Mesothelial cell of epicardium (in vitro differentiated cells): Measurements from ENCODE around the gene TCTN1. TPM values are rescaled to one million over a fixed set of nuclear protein-coding genes. Genes with fewer than 3 reads are reported as not detected.

Experiments
- DNase-seq, 2 experiments: peaks; one replicate each; pipeline ENCODE4 v3.0.0; 2021; ENCODE audit warnings: low spot score in 2 of 2; ENCODE audit not compliant: unreplicated experiment in 2 of 2
- H3K27ac Mint-ChIP-seq: 2 replicates; pipeline ENCODE4 v1.8.0; 2021; ENCODE audit warnings: mixed read lengths
- H3K27me3 Mint-ChIP-seq: 2 replicates; pipeline ENCODE4 v1.8.0; 2021; ENCODE audit warnings: low read depth, mixed read lengths
- H3K36me3 Mint-ChIP-seq: 2 replicates; pipeline ENCODE4 v1.8.0; 2021; ENCODE audit warnings: mixed read lengths
- H3K4me1 Mint-ChIP-seq: 2 replicates; pipeline ENCODE4 v1.8.0; 2021; ENCODE audit warnings: mixed read lengths
- H3K4me3 Mint-ChIP-seq: 2 replicates; pipeline ENCODE4 v1.8.0; 2021; ENCODE audit warnings: mild to moderate bottlenecking, moderate library complexity, mixed read lengths
- H3K9me3 Mint-ChIP-seq: 2 replicates; pipeline ENCODE4 v1.8.0; 2021; ENCODE audit warnings: mixed read lengths
- total RNA-seq: library from RNA; stranded (reverse); gene quantifications from 3 replicates; pipeline ENCODE4 v1.2.1, GENCODE V29; 2021
- TF ChIP-seq, protein P1 (sequence below): fragments of 200-600 bp; sonication (generic); IDR thresholded peaks from one replicate; pipeline ENCODE4 v1.5.0; 2021; ENCODE audit warnings: antibody characterized with exemption; ENCODE audit not compliant: unreplicated experiment

TCTN1 gene
- total RNA-seq, 1 donor from 2014 or later = 63.4 TPM

DNA sequence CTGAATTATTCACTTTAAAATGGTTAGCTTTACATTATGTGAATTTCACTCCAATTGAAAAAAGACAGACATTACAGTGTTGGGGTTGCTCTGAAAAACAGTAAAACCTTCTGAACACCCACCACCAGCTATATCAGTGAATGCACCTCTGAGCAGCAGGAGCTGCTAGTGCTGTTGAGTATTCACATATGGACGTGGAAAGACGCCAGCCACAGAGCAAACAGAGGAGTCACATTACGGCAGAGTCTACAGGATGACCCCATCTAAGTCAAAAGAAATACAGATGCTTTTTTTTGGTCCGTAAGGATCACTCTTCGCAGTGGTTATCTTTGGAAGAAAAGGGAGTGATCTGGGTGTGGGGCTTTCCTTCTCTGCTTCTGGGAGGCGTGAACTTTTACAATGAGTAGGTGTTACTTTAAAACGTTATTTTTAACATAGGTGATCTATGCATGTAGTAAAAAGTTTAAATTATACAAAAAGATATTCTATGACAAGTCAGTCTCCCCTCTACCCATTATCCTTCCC is 70.4 kb downstream of the TCTN1 start:
- DNase-seq = no peak
- Mint-ChIP-seq H3K4me1 (peaks cover 4% of the 10 kb centered on the region), H3K4me3 (no peak overlapping the region), H3K27ac (no peak overlapping the region), H3K27me3 (peaks cover 24% of the 10 kb centered on the region), H3K9me3 (peaks cover 14% of the 10 kb centered on the region), H3K36me3 (peaks cover 11% of the 10 kb centered on the region)
- TF ChIP-seq, protein P1, sequence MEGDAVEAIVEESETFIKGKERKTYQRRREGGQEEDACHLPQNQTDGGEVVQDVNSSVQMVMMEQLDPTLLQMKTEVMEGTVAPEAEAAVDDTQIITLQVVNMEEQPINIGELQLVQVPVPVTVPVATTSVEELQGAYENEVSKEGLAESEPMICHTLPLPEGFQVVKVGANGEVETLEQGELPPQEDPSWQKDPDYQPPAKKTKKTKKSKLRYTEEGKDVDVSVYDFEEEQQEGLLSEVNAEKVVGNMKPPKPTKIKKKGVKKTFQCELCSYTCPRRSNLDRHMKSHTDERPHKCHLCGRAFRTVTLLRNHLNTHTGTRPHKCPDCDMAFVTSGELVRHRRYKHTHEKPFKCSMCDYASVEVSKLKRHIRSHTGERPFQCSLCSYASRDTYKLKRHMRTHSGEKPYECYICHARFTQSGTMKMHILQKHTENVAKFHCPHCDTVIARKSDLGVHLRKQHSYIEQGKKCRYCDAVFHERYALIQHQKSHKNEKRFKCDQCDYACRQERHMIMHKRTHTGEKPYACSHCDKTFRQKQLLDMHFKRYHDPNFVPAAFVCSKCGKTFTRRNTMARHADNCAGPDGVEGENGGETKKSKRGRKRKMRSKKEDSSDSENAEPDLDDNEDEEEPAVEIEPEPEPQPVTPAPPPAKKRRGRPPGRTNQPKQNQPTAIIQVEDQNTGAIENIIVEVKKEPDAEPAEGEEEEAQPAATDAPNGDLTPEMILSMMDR = no peak

DNA sequence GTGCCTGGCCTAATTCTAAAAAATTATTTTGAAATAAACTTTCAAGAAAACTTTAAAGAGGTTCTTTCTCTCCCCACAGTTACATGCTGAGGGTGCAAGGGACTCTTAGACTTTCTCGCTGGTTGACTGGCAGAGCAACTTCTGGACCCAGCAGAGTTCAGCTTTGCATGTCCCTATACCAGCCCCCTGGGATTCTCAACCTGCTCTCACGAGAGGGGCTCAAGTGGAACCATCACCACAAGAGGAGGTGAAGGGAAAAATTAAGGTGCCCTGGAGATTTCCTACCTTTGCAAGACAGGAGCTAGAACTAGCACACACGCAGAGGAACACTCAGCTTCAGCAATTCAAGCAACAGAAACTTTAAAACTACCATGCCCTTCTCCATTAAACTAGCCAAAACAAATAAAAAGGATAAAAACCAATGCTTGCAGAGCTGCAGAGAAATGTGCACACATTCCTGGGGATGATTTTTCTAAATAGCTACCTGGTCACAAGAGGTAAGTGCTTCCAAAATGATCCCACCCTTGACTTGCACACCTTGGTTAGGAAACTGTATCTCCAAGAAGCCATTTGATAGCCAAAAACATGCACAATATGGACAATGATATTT is 72.5 kb downstream of the TCTN1 start:
- Mint-ChIP-seq H3K27ac (no peak overlapping the region), H3K4me1 (peaks cover 12% of the 10 kb centered on the region), H3K27me3 (peaks cover 26% of the 10 kb centered on the region), H3K4me3 (no peak overlapping the region), H3K9me3 (peaks cover 14% of the 10 kb centered on the region), H3K36me3 (peaks cover 11% of the 10 kb centered on the region)
- no peak for DNase-seq
- TF ChIP-seq, protein P1 = no peak

DNA sequence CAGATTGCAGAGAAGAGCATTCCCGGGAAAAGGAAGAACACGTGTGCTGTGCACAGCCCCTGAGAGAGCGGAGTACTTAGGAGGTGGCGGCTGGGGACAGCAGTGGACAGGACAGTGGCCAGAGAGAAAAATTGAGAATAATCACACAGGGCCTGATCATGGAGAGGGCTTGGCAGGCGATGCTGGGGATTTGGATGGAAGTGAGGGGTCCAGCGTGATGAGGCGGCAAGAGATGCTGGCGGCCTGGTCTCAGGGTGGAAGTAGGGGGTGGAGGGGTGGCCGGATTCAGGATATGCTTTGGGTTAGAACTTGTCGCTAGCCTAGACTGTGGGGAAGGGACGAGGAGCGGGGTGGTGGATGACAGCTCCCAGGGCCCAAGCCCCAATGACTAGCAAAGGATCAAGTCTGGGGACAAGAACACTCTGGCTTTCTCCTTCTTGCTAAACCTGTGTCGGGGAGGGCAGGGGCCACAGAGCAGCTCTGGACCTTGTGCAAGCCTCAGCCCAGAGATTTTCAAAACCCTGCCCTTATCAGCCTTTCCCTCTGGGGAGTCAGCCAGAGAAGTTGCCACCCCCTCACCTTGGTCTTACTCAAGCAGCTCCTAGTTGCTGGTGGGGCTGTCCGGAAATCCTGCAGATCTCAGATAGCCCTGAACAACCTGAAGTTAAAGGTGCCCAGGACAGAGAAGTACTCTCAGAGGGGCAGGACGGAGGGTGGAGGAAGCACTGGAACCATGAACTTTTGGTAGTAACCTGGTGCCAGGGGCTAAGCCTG is 73.7 kb downstream of the TCTN1 start:
- peaks cover 26% of the 10 kb centered on the region for H3K27me3 Mint-ChIP-seq
- DNase-seq = no peak
- peak overlapping the region; percentile 46 for H3K4me3 Mint-ChIP-seq
- H3K4me1 Mint-ChIP-seq = peaks cover 12% of the 10 kb centered on the region
- peaks cover 11% of the 10 kb centered on the region for H3K36me3 Mint-ChIP-seq
- H3K9me3 Mint-ChIP-seq = peaks cover 14% of the 10 kb centered on the region
- H3K27ac Mint-ChIP-seq = no peak overlapping the region
- TF ChIP-seq, protein P1 = no peak

DNA sequence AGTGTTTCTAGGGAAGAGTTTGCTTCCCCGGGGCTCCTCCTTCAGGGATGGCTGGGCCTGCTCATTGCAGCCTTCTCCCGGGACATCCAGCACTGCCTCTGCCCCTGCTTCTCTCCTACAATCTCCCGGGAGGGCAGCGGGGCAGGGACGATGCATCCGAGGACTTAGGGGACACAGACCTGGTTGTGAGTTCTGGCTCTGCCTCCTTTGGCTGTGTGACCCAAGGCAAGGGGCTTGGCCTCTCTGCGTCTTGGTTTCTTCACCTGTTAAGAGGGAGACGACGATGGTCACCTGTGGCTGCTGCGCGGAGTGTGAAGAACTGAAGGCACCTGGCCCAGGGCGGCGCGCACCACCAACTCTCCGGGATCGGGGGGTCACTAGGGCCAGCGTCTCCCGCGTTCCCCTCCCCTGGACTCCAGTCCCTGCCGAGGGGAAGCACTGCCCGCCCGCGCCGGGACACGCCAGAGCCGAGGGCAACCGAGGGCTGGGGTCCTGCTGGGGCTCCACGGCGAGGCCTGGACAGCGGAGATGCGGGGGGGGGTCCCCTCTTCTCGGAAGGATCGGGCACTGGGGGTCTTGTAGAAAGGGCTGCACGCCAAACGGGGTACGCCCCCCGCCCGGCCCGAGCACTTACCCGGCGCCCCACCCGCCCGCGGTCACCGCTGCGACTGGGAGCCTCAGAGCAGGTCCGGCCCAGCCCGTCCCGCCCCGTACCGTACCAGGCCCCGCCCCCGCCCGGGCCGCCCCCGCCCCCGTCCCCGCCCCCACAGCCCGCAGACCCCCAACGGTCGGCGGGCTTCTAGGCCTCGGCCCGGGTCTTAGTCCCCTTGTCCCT is 74.7 kb downstream of the TCTN1 start, which contains the start of gene HVCN1:
TSS of gene HVCN1 (minus strand) at position 670 of the 835 bp plus-strand sequence. CDS start 5,870 bp downstream, outside the sequence.
- Mint-ChIP-seq H3K4me1 (peaks cover 14% of the 10 kb centered on the region), H3K9me3 (peaks cover 14% of the 10 kb centered on the region), H3K27ac (peak within 1 kb of the TSS; percentile 91), H3K4me3 (peak within 1 kb of the TSS; percentile 84), H3K36me3 (peaks cover 9% of the 10 kb centered on the region), H3K27me3 (peaks cover 26% of the 10 kb centered on the region)
- peak in 1 of 2 experiments; percentile 33 for DNase-seq
- TF ChIP-seq, protein P1 = no peak
